Smooth muscle cell (in vitro differentiated cells): ENCODE data around the gene JPT2. TPM values are rescaled to one million over a fixed set of nuclear protein-coding genes. Genes with fewer than 3 reads are reported as not detected.

Experiments used
- DNase-seq: peaks from one replicate; lab custom pipeline; 2025; ENCODE audit not compliant: unreplicated experiment; lab: John Stamatoyannopoulos, UW
- H2AFZ ChIP-seq: fragments of 200-600 bp; sonication (generic); 2 replicates; pipeline ENCODE4 v1.6.0; 2016; ENCODE audit warnings: antibody characterized with exemption, low read depth, mild to moderate bottlenecking
- H3F3A ChIP-seq: fragments of 200-600 bp; sonication (generic); 2 replicates; pipeline ENCODE4 v1.6.0; 2017; ENCODE audit warnings: antibody characterized with exemption, low read depth
- H3K27ac ChIP-seq: fragments of 200-600 bp; sonication (generic); 2 replicates; pipeline ENCODE4 v1.5.1; 2016; ENCODE audit warnings: low read depth, mild to moderate bottlenecking
- H3K27me3 ChIP-seq: fragments of 200-600 bp; sonication (generic); 2 replicates; pipeline ENCODE4 v1.6.1; 2016; ENCODE audit warnings: low read depth, mild to moderate bottlenecking
- H3K36me3 ChIP-seq: fragments of 200-600 bp; sonication (generic); 2 replicates; pipeline ENCODE4 v1.5.1; 2016; ENCODE audit warnings: low read depth
- H3K4me1 ChIP-seq: fragments of 200-600 bp; sonication (generic); 2 replicates; pipeline ENCODE4 v1.5.1; 2016; ENCODE audit warnings: low read depth
- H3K4me2 ChIP-seq: fragments of 200-600 bp; sonication (generic); 2 replicates; pipeline ENCODE4 v1.6.0; 2016; ENCODE audit warnings: mild to moderate bottlenecking
- H3K4me3 ChIP-seq: fragments of 200-600 bp; sonication (generic); 2 replicates; pipeline ENCODE4 v1.5.1; 2016; ENCODE audit warnings: mild to moderate bottlenecking
- H3K79me2 ChIP-seq: fragments of 200-600 bp; sonication (generic); 2 replicates; pipeline ENCODE4 v1.6.0; 2016; ENCODE audit warnings: low read depth, mild to moderate bottlenecking
- H3K9ac ChIP-seq: fragments of 200-600 bp; sonication (generic); 2 replicates; pipeline ENCODE4 v1.6.0; 2016; ENCODE audit warnings: low read depth
- H3K9me3 ChIP-seq: fragments of 200-600 bp; sonication (generic); replicated peaks from 2 replicates; pipeline ENCODE4 v1.5.1; 2016; ENCODE audit warnings: low read depth
- H4K20me1 ChIP-seq: fragments of 200-600 bp; sonication (generic); 2 replicates; pipeline ENCODE4 v1.6.0; 2016; ENCODE audit warnings: low read depth
- WGBS: methylation state at CpG from one replicate; pipeline ENCODE4 v1.1.7; 2016; ENCODE audit warnings: low lambda C conversion rate; 5-methylcytosine and 5-hydroxymethylcytosine counted together
- polyA plus RNA-seq: library from polyadenylated mRNA; unstranded; fragments of >200 nt; fragmentation: Nextera tagmentation; extraction: Ambion mirVana; gene quantifications from 2 replicates; pipeline ENCODE4 v1.2.1, GENCODE V29; 2016
- total RNA-seq: library from RNA; depleted of rRNA; stranded (reverse); fragments of >200 nt; gene quantifications from 2 replicates; pipeline ENCODE4 v1.2.3, GENCODE V29; 2014
- TF ChIP-seq, protein P1 (sequence below): fragments of 200-600 bp; sonication (generic); IDR thresholded peaks from 2 replicates; pipeline ENCODE4 v1.5.1; 2017; ENCODE audit warnings: borderline replicate concordance, mild to moderate bottlenecking, antibody characterized with exemption; ENCODE audit not compliant: insufficient read depth, poor library complexity, severe bottlenecking

JPT2 gene
- total and polyA plus RNA-seq, 2 experiments from 2014 or later, result 7.2 to 28.6 TPM

DNA sequence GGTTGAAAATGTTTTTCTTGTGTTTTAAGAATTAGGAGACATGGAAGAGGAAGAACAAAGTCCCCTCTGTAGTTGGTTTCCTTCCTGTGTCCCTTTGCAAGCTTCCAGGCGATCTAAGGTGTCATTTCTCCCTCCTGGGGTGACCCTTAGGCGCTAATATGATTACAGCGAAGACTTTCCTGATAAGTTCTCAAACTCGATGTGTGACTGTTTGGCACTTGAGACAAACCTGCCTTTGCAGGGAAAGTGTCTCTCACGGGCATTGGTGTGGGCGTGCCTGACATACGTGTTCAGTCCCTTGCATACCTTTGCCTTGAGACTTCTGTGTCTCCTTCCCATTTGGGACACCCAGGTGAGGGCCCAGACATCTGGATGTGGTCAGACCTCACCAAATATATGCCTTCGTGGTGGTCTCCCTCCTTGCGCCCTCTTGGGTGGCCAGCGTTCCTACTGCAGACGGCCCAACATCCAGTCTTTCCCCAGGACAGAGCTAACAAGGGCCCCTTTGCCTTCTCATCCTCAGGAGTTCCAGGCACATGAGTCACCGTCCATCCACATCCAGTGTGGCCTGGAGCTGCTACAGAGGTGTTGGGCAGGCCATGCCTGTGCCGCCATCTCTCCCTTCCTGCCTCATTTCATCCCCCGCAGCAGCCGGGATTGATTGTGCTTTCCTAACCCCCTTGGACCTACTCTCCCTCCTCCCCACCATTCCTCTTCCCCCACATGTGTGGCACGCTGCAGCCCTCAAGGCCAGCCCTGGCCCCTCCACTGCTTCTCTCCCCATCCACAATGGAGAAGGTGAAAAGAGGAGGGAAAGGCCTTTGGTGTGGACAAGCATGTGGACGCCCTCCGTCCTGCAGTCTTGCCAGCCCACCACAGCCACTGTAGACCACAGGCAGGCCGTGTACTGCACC is 3.1 kb upstream of the JPT2 start:
- H2AFZ ChIP-seq, result no peak overlapping the region
- TF ChIP-seq, protein P1, sequence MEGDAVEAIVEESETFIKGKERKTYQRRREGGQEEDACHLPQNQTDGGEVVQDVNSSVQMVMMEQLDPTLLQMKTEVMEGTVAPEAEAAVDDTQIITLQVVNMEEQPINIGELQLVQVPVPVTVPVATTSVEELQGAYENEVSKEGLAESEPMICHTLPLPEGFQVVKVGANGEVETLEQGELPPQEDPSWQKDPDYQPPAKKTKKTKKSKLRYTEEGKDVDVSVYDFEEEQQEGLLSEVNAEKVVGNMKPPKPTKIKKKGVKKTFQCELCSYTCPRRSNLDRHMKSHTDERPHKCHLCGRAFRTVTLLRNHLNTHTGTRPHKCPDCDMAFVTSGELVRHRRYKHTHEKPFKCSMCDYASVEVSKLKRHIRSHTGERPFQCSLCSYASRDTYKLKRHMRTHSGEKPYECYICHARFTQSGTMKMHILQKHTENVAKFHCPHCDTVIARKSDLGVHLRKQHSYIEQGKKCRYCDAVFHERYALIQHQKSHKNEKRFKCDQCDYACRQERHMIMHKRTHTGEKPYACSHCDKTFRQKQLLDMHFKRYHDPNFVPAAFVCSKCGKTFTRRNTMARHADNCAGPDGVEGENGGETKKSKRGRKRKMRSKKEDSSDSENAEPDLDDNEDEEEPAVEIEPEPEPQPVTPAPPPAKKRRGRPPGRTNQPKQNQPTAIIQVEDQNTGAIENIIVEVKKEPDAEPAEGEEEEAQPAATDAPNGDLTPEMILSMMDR, result no peak
- no peaks in the 10 kb centered on the region for H3K36me3 ChIP-seq
- H3F3A ChIP-seq, result no peaks in the 10 kb centered on the region
- H3K9ac ChIP-seq, result no peak overlapping the region
- DNase-seq, result no peak
- H3K27me3 ChIP-seq, result no peaks in the 10 kb centered on the region
- H3K9me3 ChIP-seq, result no peaks in the 10 kb centered on the region
- H3K27ac ChIP-seq, result peak overlapping the region; percentile 61
- H3K4me1 ChIP-seq, result peaks cover 6% of the 10 kb centered on the region
- no peak overlapping the region for H3K4me3 ChIP-seq
- WGBS, result 54% methylated on average over 19 of the region's 19 CpGs
- peak overlapping the region; percentile 54 for H3K4me2 ChIP-seq
- H3K79me2 ChIP-seq, result peaks cover 18% of the 10 kb centered on the region
- peaks cover 17% of the 10 kb centered on the region for H4K20me1 ChIP-seq

DNA sequence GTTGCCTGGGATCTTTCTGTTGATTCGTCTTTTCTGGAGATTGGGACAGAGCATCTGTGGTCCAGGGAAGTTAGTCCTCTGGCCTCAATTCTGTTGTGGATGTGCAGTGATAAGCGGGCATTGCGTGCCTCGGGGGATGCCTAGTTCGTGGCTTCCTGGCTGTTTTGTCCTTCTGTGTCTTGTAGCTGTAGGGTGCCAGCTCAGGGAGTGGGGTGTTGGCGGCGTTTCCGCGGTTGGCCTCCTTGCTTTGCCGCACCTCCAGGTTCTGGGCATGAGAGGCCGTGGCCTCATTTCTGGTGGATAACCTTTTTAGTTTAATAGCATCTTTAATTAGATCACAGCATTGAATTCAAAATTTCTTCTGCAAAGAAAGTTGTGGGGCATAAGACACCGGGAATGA is 1.4 kb upstream of the JPT2 start:
- Histone ChIP-seq H3K9me3 (no peaks in the 10 kb centered on the region), H3K79me2 (peaks cover 35% of the 10 kb centered on the region), H3F3A (no peaks in the 10 kb centered on the region), H3K4me1 (peaks cover 11% of the 10 kb centered on the region), H3K9ac (no peak overlapping the region), H3K27me3 (no peaks in the 10 kb centered on the region), H3K4me2 (no peak overlapping the region), H3K4me3 (no peak overlapping the region), H4K20me1 (peaks cover 30% of the 10 kb centered on the region), H2AFZ (no peak overlapping the region), H3K27ac (no peak overlapping the region), H3K36me3 (no peaks in the 10 kb centered on the region)
- 95% methylated on average over 12 of the region's 12 CpGs for WGBS
- DNase-seq, result no peak
- TF ChIP-seq, protein P1, result no peak

DNA sequence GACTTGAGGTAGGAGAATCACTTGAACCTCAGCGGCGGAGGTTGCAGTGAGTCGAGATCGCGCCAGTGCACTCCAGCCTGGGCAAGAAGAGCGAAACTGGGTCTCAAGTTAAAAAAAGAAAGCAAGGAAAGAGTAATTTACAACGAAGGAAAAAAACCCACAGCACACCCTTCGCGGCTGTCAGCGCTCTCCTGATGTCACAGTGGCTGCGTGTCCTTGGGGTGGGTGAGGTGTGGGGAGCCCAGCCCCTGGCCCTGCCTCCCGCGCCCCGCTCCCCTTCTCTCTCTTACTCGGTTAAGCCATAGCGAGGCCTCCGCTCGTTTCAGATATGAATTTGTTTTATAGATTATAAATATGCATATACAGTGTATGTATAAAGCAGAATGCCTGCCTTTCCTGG is 740 bp upstream of the JPT2 start:
- TF ChIP-seq, protein P1, result no peak
- Histone ChIP-seq H3K36me3 (no peaks in the 10 kb centered on the region), H3K27me3 (no peaks in the 10 kb centered on the region), H3K27ac (no peak overlapping the region), H3K79me2 (peaks cover 41% of the 10 kb centered on the region), H4K20me1 (peaks cover 36% of the 10 kb centered on the region), H3K4me3 (peak overlapping the region; percentile 82), H2AFZ (no peak overlapping the region), H3F3A (no peaks in the 10 kb centered on the region), H3K9ac (no peak overlapping the region), H3K4me1 (peaks cover 13% of the 10 kb centered on the region), H3K4me2 (peak overlapping the region; percentile 92), H3K9me3 (no peaks in the 10 kb centered on the region)
- WGBS, result 92% methylated on average over 18 of the region's 18 CpGs
- DNase-seq, result no peak
